GM12875 (cell line): ENCODE measurements around the gene TRIM14.
A peak's percentile ranks its signal among the peaks of the same experiment; 100 is the strongest.

Source experiments
- H3K4me3 ChIP-seq: one replicate; pipeline ENCODE4 v1.5.1; 2011; ENCODE audit warnings: low read depth, low read length, control low read depth
- TF ChIP-seq, protein P1 (sequence below): IDR thresholded peaks from 2 replicates; pipeline ENCODE4 v1.5.1; 2011; ENCODE audit warnings: low read depth, mild to moderate bottlenecking, control low read depth, inconsistent platforms, low read length, moderate library complexity, borderline replicate concordance; ENCODE audit not compliant: insufficient read depth

TRIM14 gene

DNA sequence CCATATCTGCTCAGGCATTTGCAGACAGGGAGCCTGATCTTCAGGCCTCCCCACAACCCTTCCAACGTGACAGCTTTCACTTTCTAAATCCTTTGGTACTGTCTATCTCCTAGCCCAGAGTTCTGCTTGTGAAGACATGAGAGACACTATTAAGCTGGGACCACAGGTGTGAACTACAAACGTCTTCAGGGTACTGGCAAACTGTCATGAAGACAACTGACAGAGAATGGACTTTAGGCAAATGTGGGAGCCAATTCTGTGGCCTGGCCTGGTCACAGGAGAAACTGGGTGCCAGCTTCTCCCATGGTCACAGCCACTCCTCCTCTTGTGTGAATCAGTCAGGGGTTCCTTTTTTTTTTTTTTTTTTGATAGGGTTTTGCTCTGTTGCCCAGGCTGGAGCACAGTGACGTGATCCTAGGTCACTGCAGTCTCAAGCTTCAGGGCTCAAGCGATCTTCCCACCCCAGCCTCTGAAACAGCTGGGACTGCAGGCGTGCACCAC, 10.4 kb downstream of the TRIM14 start:
- H3K4me3 ChIP-seq, result no peak overlapping the region
- TF ChIP-seq, protein P1, sequence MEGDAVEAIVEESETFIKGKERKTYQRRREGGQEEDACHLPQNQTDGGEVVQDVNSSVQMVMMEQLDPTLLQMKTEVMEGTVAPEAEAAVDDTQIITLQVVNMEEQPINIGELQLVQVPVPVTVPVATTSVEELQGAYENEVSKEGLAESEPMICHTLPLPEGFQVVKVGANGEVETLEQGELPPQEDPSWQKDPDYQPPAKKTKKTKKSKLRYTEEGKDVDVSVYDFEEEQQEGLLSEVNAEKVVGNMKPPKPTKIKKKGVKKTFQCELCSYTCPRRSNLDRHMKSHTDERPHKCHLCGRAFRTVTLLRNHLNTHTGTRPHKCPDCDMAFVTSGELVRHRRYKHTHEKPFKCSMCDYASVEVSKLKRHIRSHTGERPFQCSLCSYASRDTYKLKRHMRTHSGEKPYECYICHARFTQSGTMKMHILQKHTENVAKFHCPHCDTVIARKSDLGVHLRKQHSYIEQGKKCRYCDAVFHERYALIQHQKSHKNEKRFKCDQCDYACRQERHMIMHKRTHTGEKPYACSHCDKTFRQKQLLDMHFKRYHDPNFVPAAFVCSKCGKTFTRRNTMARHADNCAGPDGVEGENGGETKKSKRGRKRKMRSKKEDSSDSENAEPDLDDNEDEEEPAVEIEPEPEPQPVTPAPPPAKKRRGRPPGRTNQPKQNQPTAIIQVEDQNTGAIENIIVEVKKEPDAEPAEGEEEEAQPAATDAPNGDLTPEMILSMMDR, result no peak

DNA sequence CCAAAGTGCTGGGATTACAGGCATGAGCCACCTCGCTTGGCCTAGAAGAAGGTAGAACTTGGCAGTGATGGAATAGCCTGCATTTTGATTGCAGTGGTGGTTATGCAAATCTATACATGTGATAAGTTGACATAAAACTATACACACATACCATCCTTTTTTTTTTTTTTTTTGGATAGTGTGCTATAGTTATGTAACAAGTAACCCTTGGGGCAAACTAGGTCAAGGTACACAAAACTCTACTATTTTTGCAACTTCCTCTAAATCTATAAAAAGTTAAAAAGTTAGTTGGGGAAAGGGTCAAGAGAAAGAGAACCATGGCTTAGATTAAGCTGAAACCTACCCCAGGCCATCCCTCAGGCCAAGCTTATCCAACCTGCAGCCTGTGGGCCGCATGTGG, 11.1 kb downstream of the TRIM14 start:
- TF ChIP-seq, protein P1, result no peak

DNA sequence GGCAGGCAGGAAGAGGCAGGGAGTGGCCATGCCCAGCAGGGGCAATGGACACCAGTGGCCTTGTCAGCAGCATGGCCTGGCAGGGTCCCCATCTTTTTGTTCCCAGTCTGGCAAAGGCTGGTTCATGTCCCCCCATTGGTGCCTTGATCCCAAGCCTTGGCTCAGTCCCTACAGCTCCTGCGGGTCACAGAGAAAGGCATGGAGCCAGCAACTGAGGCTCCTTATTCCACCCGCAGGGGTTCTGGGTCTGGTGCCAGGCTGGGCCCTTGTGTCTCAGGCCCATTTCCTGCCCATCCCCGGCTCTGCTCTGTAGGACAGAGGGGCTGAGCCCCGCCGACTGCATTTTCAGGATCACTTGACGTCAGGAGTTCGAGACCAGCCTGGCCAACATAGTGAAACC, 14.0 kb downstream of the TRIM14 start:
- TF ChIP-seq, protein P1, result no peak
- no peak overlapping the region for H3K4me3 ChIP-seq

More for the DNA sequence above, 11.1 kb downstream of the TRIM14 start:
- H3K4me3 ChIP-seq, result no peak overlapping the region

DNA sequence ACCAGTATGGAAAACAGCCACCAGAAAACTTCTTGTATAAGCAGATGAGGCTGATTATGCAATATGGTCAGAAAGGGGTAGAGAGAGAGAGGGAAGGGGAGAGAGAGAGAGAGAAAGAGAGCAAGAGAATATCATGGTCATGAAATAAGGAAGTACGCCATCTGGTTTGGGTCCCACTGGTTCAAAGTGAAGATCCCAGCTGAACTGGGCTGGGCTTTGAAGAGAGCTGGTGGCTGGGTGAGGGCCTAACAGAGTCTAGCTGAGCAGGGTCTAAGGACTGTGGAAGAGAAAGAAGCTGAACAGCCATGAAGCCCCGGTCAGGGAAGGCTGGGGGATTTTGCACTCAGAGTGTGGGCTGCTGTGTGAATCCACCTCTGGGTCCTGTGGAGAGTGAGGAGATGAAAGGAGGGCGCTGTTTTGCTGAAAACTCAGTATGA, 14.6 kb downstream of the TRIM14 start:
- no peak overlapping the region for H3K4me3 ChIP-seq
- TF ChIP-seq, protein P1, result no peak

DNA sequence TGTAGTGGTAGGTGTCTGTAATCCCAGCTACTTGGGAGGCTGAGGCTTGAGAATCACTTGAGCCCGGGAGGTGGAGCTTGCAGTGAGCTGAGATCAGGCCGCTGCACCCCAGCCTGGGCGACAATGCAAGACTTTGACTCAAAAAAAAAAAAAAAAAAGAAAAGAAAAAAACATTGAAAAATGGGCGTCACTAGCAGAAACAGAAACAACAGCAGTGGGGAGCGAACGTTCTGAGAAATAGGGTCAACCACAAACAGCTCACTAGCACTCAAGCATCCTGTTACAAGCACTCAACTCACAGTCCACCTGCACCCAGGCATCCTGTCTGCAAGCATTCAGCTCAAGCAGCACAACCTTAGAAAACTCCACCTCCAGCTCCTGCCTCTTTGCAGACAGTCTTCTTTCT, 17.2 kb downstream of the TRIM14 start:
- TF ChIP-seq, protein P1, result no peak
- no peak overlapping the region for H3K4me3 ChIP-seq

DNA sequence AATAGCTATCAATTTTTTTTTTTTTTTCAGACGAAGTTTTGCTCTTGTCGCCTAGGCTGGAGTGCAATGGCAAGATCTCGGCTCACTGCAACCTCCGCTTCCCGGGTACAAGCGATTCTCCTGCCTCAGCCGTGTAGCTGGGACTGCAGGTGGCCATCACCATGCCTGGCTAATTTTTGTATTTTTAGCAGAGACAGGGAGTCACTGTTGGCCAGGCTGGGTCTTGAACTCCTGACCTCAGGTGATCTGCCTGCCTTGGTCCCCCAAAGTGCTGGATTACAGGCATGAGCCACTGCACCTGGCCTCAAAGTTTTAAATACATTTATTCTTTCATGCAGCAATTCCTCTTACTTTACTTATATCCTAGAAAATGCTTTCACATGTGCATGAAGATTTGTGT, 17.6 kb downstream of the TRIM14 start:
- TF ChIP-seq, protein P1, result no peak
- H3K4me3 ChIP-seq, result peak overlapping the region; percentile 26

DNA sequence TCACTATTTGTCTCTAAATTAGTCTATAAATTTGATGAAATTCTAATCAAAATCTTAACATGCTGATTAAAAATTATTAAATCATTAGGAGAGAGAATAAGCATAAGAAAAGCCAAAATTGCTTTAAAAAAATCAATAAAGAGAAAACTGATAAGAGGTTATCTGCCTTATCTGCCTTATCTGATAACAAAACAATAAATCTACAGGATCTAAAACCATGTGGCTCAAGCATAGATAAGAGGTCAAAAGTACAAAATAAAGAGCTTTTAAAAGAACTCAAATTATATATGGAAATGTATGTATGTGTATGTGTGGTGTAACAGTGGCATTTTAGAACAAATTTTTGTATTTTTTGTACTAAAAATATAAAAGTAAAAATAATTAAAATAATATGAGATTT, 18.6 kb downstream of the TRIM14 start:
- H3K4me3 ChIP-seq, result no peak overlapping the region
- TF ChIP-seq, protein P1, result no peak
